ENCODE results near the gene MMP24OS.

MMP24OS gene

GRCh38 chr20:35290186-35290886 is 12.4 kb upstream of the MMP24OS start:
- no peak for DNase-seq

GRCh38 chr20:35288325-35289060 is 10.6 kb upstream of the MMP24OS start:
- DNase-seq = no peak

GRCh38 chr20:35287509-35288324 is 9.8 kb upstream of the MMP24OS start:
- DNase-seq = no peak

GRCh38 chr20:35286899-35287508 is 9.1 kb upstream of the MMP24OS start:
- no peak for DNase-seq

- DNase-seq = no peak
Observed at GRCh38 chr20:35286077-35286898, 8.4 kb upstream of the MMP24OS start.

GRCh38 chr20:35285806-35286076 is 7.8 kb upstream of the MMP24OS start:
- no peak for DNase-seq

- DNase-seq = no peak
Observed at GRCh38 chr20:35284992-35285805, 7.3 kb upstream of the MMP24OS start.

GRCh38 chr20:35284267-35284991 is 6.5 kb upstream of the MMP24OS start, which contains the start of gene EIF6:
TSS of gene EIF6 (minus strand) at chr20:35284772. CDS start at chr20:35284487, 285 bp downstream.
- DNase-seq = peak; percentile 91

GRCh38 chr20:35283441-35284266 is 5.7 kb upstream of the MMP24OS start:
- no peak for DNase-seq

- DNase-seq = no peak
Observed at GRCh38 chr20:35281506-35282101, 3.7 kb upstream of the MMP24OS start.

- no peak for DNase-seq
Observed at GRCh38 chr20:35280523-35280922, 2.6 kb upstream of the MMP24OS start.

- DNase-seq = no peak
Observed at GRCh38 chr20:35279533-35280174, 1.7 kb upstream of the MMP24OS start.

- no peak for DNase-seq
Observed at GRCh38 chr20:35279040-35279439, 1.1 kb upstream of the MMP24OS start.

- DNase-seq = no peak
Observed at GRCh38 chr20:35277127-35277526, 795 bp downstream of the MMP24OS start.

GRCh38 chr20:35276408-35276807 is 1.5 kb downstream of the MMP24OS start:
- no peak for DNase-seq

GRCh38 chr20:35275741-35276251 is 2.1 kb downstream of the MMP24OS start:
- no peak for DNase-seq

- DNase-seq = no peak
Observed at GRCh38 chr20:35274172-35275092, 3.5 kb downstream of the MMP24OS start.

Data from activated CD4-positive, alpha-beta T cell treated with anti-CD3 and anti-CD28 coated beads, Interleukin-10, Interleukin-2, amounts not matched to agents 100 ng/mL and 50 ng/mL, durations not matched to agents 16 hours and 8 hours (primary cell).